HepG2 (cell line): Measurements from ENCODE around the gene HS3ST3B1. TPM values are rescaled to one million over a fixed set of nuclear protein-coding genes. Genes with fewer than 3 reads are reported as not detected.

Experiments
- AHR ChIP-seq: IDR thresholded peaks from 2 replicates; pipeline ENCODE4 v1.6.1; 2018; ENCODE audit warnings: missing genetic modification reagents, missing compliant biosample characterization
- HNF4G ChIP-seq, 2 experiments: sonication (generic) in 1 of 2; formaldehyde crosslinking in 1 of 2; IDR thresholded peaks; 2 replicates each; pipeline versions ENCODE4 v1.4.0 to v1.6.1; 2011 to 2020; ENCODE audit warnings: borderline replicate concordance in 2 of 2, low read depth in 2 of 2, mild to moderate bottlenecking in 2 of 2, low read length in 1 of 2, missing genetic modification reagents in 1 of 2, moderate library complexity in 1 of 2
- KLF6 ChIP-seq: IDR thresholded peaks from 2 replicates; pipeline ENCODE4 v1.8.0; 2016; ENCODE audit warnings: missing biosample characterization, missing genetic modification reagents
- MAFK ChIP-seq, 2 experiments: IDR thresholded peaks in 1 of 2; conservative IDR thresholded peaks in 1 of 2; 2 replicates each; pipeline ENCODE4 v1.6.1; 2011; ENCODE audit warnings: improper control_type of control experiment in 2 of 2, low read length in 2 of 2
- MEIS2 ChIP-seq: sonication (generic); formaldehyde crosslinking; IDR thresholded peaks from 2 replicates; pipeline ENCODE4 v1.9.0; 2021; ENCODE audit warnings: mild to moderate bottlenecking, missing genetic modification reagents
- NFKBIZ ChIP-seq: IDR thresholded peaks from 2 replicates; pipeline ENCODE4 v1.6.1; 2018; ENCODE audit warnings: missing genetic modification reagents, missing compliant biosample characterization
- NONO ChIP-seq, 2 experiments: fragments of 450-650 bp in 1 of 2; sonication (generic) in 1 of 2; formaldehyde crosslinking in 1 of 2; IDR thresholded peaks in 1 of 2; conservative IDR thresholded peaks in 1 of 2; 2 replicates each; pipeline versions ENCODE4 v1.6.1 to v1.8.0; 2017 to 2022; ENCODE audit warnings: mild to moderate bottlenecking in 1 of 2, missing genetic modification reagents in 1 of 2, moderate library complexity in 1 of 2
- RORA ChIP-seq: sonication (generic); formaldehyde crosslinking; IDR thresholded peaks from 2 replicates; pipeline ENCODE4 v1.5.0; 2020; ENCODE audit warnings: mild to moderate bottlenecking, missing genetic modification reagents, moderate library complexity
- SIN3A ChIP-seq: IDR thresholded peaks from 2 replicates; pipeline ENCODE4 v1.6.1; 2011; ENCODE audit warnings: low read depth, mild to moderate bottlenecking, control low read depth, low read length, borderline replicate concordance
- SOX13 ChIP-seq, 3 experiments: fragments of 450-650 bp in 1 of 3; sonication (generic) in 1 of 3; formaldehyde crosslinking in 1 of 3; IDR thresholded peaks in 2 of 3; conservative IDR thresholded peaks in 1 of 3; 2 replicates each; pipeline versions ENCODE4 v1.5.0 to v1.6.1; 2016 to 2020; ENCODE audit warnings: antibody characterized with exemption in 1 of 3, mild to moderate bottlenecking in 1 of 3, missing compliant biosample characterization in 1 of 3, missing genetic modification reagents in 1 of 3, moderate library complexity in 1 of 3
- SOX6 ChIP-seq, 2 experiments: fragments of 450-650 bp in 1 of 2; sonication (generic) in 1 of 2; formaldehyde crosslinking in 1 of 2; IDR thresholded peaks; 2 replicates each; pipeline versions ENCODE4 v1.4.0 to v1.6.1; 2017 to 2020; ENCODE audit warnings: antibody characterized with exemption in 1 of 2, mild to moderate bottlenecking in 1 of 2, missing genetic modification reagents in 1 of 2
- SRSF1 ChIP-seq: fragments of 200-400 bp; formaldehyde crosslinking; optimal IDR thresholded peaks from 2 replicates; pipeline ENCODE3; 2017; ENCODE audit warnings: mild to moderate bottlenecking, low read depth, low read length, moderate library complexity
- U2AF2 ChIP-seq: fragments of 200-400 bp; formaldehyde crosslinking; IDR thresholded peaks from 2 replicates; pipeline ENCODE4 v1.6.1; 2017; ENCODE audit warnings: low read depth, mild to moderate bottlenecking, low read length
- ZC3H4 ChIP-seq: sonication (generic); formaldehyde crosslinking; IDR thresholded peaks from 2 replicates; pipeline ENCODE4 v1.4.0; 2020; ENCODE audit warnings: missing genetic modification reagents, borderline replicate concordance
- ZFP62 ChIP-seq: sonication (generic); formaldehyde crosslinking; IDR thresholded peaks from 2 replicates; pipeline ENCODE4 v1.4.0; 2020; ENCODE audit warnings: missing genetic modification reagents
- ZNF124 ChIP-seq: sonication (generic); formaldehyde crosslinking; IDR thresholded peaks from 2 replicates; pipeline ENCODE4 v1.4.0; 2020; ENCODE audit warnings: missing genetic modification reagents
- ZNF207 ChIP-seq: fragments of 450-650 bp; IDR thresholded peaks from 2 replicates; pipeline ENCODE4 v1.6.1; 2016; ENCODE audit warnings: antibody characterized with exemption, borderline replicate concordance
- ZNF615 ChIP-seq: sonication (generic); formaldehyde crosslinking; IDR thresholded peaks from 2 replicates; pipeline ENCODE4 v1.5.0; 2020; ENCODE audit warnings: mild to moderate bottlenecking, missing genetic modification reagents, borderline replicate concordance
- ZNF672 ChIP-seq: sonication (generic); formaldehyde crosslinking; IDR thresholded peaks from 2 replicates; pipeline ENCODE4 v1.8.1; 2022; ENCODE audit warnings: missing genetic modification reagents
- ZNF781 ChIP-seq: sonication (generic); formaldehyde crosslinking; IDR thresholded peaks from 2 replicates; pipeline ENCODE4 v1.5.1; 2020; ENCODE audit warnings: borderline replicate concordance, mild to moderate bottlenecking, missing genetic modification reagents; ENCODE audit errors: not compliant biosample characterization
- ZSCAN31 ChIP-seq: sonication (generic); formaldehyde crosslinking; IDR thresholded peaks from 2 replicates; pipeline ENCODE4 v1.5.0; 2020; ENCODE audit warnings: low read depth, mild to moderate bottlenecking, missing genetic modification reagents
- polyA plus RNA-seq, 8 experiments: library from polyadenylated mRNA; depleted of rRNA in 3 of 8; stranded (reverse) in 7 of 8; unstranded in 1 of 8; fragments of >200 nt; fragmentation: Illumina TruSeq in 4 of 8; extraction: Trizol in 4 of 8; gene quantifications; 2 replicates each; pipeline versions ENCODE4 v1.2.1 to v1.2.3, GENCODE V29; 2011 to 2016; ENCODE audit warnings: low read depth in 4 of 8, missing spikeins in 1 of 8, mixed read lengths in 1 of 8; ENCODE audit not compliant: insufficient read depth in 1 of 8
- total RNA-seq, 5 experiments: library from RNA; depleted of rRNA; stranded (reverse); fragments of >200 nt; fragmentation: Illumina TruSeq; extraction: Trizol; gene quantifications; 2 replicates each; pipeline ENCODE4 v1.2.3, GENCODE V29; 2016; ENCODE audit warnings: low read depth in 1 of 5
- TF ChIP-seq, protein P1 (sequence below): sonication (generic); formaldehyde crosslinking; IDR thresholded peaks from 2 replicates; pipeline ENCODE4 v1.4.0; 2020; ENCODE audit warnings: mild to moderate bottlenecking, low read depth, missing genetic modification reagents
- TF ChIP-seq, protein P2 (sequence below): IDR thresholded peaks from 2 replicates; pipeline ENCODE4 v1.6.1; 2012; ENCODE audit warnings: low read length, improper control_type of control experiment
- TF ChIP-seq, protein P3 (sequence below): sonication (generic); formaldehyde crosslinking; IDR thresholded peaks from 2 replicates; pipeline ENCODE4 v1.4.0; 2020; ENCODE audit warnings: missing genetic modification reagents, low read depth, mild to moderate bottlenecking, borderline replicate concordance

Gene HS3ST3B1
- total and polyA plus RNA-seq, 2 of the 13 experiments (the other 11 are each of a cell fraction or from before 2014, with no cell fraction given) = 15.7 to 39.5 TPM

DNA sequence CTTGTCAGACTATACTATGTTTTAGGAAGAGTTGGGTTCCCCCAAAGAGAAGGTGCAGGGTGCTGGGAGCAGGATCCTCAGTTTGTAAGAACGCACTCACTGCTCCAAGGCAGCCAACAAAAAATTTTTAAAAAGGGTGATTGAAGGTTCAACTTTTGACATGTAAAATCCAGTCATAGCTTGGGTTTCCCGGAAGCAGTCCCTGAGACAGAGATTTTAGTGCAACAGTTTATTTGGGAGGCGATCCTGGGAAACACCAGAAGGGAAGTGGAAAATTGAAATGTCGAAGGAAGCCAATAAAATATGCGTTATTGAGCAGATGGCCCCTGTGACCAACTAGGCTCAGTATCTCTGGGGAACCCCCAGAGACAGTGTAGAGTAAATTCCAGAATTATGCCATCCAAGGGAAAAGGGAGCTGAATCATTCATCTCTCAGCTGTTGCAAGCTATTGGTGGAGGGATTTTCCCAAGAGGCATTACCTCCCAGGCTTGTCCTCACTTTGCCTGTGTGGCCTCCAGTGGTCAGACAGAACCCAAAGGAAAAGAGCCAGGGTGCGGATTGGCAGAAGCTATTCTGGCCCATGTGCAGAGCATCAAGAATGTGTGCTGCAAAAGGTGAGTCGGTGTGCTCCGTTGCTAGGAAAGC is 72.9 kb downstream of the HS3ST3B1 start (continued):
- TF ChIP-seq, protein P1, sequence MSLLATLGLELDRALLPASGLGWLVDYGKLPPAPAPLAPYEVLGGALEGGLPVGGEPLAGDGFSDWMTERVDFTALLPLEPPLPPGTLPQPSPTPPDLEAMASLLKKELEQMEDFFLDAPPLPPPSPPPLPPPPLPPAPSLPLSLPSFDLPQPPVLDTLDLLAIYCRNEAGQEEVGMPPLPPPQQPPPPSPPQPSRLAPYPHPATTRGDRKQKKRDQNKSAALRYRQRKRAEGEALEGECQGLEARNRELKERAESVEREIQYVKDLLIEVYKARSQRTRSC (CRISPR knock-in tag) = no peak
- no peak for TF ChIP-seq ZNF672
- no peak for TF ChIP-seq ZSCAN31 (CRISPR knock-in tag)
- TF ChIP-seq NONO (IDR thresholded peaks at IDR 0.05) = no peak
- TF ChIP-seq NONO (CRISPR knock-in tag; conservative IDR thresholded peaks at IDR 0.05) = no peak
- TF ChIP-seq NFKBIZ = peak; percentile 70; the same call in 1 of the 2 replicates
- no peak for TF ChIP-seq ZNF207
- peak; percentile 29 to 40; a peak in 3 of 4 replicates for TF ChIP-seq MAFK (conservative IDR thresholded peaks at IDR 0.05 in 1 of 2, IDR thresholded peaks at IDR 0.05 in 1 of 2; ENCODE audit: low read length in 2 of 2)
- TF ChIP-seq AHR = no peak
- no peak for TF ChIP-seq SOX13 (IDR thresholded peaks at IDR 0.05)
- TF ChIP-seq SOX13 (CRISPR knock-in tag; conservative IDR thresholded peaks at IDR 0.05 in 1 of 2, IDR thresholded peaks at IDR 0.05 in 1 of 2) = peak in 1 of 2 experiments; percentile 39; a peak in 2 of 4 replicates
- TF ChIP-seq, protein P2, sequence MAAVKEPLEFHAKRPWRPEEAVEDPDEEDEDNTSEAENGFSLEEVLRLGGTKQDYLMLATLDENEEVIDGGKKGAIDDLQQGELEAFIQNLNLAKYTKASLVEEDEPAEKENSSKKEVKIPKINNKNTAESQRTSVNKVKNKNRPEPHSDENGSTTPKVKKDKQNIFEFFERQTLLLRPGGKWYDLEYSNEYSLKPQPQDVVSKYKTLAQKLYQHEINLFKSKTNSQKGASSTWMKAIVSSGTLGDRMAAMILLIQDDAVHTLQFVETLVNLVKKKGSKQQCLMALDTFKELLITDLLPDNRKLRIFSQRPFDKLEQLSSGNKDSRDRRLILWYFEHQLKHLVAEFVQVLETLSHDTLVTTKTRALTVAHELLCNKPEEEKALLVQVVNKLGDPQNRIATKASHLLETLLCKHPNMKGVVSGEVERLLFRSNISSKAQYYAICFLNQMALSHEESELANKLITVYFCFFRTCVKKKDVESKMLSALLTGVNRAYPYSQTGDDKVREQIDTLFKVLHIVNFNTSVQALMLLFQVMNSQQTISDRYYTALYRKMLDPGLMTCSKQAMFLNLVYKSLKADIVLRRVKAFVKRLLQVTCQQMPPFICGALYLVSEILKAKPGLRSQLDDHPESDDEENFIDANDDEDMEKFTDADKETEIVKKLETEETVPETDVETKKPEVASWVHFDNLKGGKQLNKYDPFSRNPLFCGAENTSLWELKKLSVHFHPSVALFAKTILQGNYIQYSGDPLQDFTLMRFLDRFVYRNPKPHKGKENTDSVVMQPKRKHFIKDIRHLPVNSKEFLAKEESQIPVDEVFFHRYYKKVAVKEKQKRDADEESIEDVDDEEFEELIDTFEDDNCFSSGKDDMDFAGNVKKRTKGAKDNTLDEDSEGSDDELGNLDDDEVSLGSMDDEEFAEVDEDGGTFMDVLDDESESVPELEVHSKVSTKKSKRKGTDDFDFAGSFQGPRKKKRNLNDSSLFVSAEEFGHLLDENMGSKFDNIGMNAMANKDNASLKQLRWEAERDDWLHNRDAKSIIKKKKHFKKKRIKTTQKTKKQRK = no peak
- peak; percentile 84; the same call in 1 of the 2 replicates for TF ChIP-seq SIN3A
- TF ChIP-seq MEIS2 (CRISPR knock-in tag) = 0 out of 2 replicates have a peak, but pooled peaks have one; percentile 7
- no peak for TF ChIP-seq U2AF2
- TF ChIP-seq SOX6 (IDR thresholded peaks at IDR 0.05) = no peak
- no peak for TF ChIP-seq SOX6 (CRISPR knock-in tag; IDR thresholded peaks at IDR 0.05)
- no peak for TF ChIP-seq ZFP62 (CRISPR knock-in tag)
- no peak for TF ChIP-seq SRSF1
- TF ChIP-seq, protein P3, sequence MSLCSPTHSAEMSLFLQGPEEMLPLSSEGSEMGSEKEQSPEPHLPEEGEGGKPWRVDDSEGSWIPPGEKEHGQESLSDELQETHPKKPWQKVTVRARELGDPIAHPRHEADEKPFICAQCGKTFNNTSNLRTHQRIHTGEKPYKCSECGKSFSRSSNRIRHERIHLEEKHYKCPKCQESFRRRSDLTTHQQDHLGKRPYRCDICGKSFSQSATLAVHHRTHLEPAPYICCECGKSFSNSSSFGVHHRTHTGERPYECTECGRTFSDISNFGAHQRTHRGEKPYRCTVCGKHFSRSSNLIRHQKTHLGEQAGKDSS = no peak
- no peak; the same call in 1 of the 2 replicates for TF ChIP-seq KLF6 (CRISPR knock-in tag)
- no peak for TF ChIP-seq ZNF781 (CRISPR knock-in tag)
- TF ChIP-seq ZNF615 (CRISPR knock-in tag) = no peak
- TF ChIP-seq ZNF124 (CRISPR knock-in tag) = no peak
- no peak for TF ChIP-seq RORA (CRISPR knock-in tag)
- TF ChIP-seq HNF4G (IDR thresholded peaks at IDR 0.05; ENCODE audit: borderline replicate concordance, low read depth, low read length) = no peak
- 0 out of 2 replicates have a peak, but pooled peaks have one; percentile 44 for TF ChIP-seq HNF4G (CRISPR knock-in tag; IDR thresholded peaks at IDR 0.05; ENCODE audit: borderline replicate concordance, low read depth)
- TF ChIP-seq ZC3H4 (CRISPR knock-in tag) = 0 out of 2 replicates have a peak, but pooled peaks have one; percentile 64
